Measurements from ENCODE around the gene ZDHHC1. TPM values are rescaled to one million over a fixed set of nuclear protein-coding genes. Genes with fewer than 3 reads are reported as not detected.

ZDHHC1 gene, protein sequence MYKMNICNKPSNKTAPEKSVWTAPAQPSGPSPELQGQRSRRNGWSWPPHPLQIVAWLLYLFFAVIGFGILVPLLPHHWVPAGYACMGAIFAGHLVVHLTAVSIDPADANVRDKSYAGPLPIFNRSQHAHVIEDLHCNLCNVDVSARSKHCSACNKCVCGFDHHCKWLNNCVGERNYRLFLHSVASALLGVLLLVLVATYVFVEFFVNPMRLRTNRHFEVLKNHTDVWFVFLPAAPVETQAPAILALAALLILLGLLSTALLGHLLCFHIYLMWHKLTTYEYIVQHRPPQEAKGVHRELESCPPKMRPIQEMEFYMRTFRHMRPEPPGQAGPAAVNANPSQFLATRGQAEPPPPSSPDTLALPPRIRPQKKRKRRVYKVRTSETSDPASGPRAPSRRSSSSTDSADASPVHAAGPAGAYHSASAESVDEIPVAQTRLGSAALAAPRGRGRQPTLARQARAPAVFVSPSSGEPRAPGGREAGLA
- total RNA-seq: 10 to 100 TPM; 33.3 to 63.8 (median 50.9) TPM

DNA sequence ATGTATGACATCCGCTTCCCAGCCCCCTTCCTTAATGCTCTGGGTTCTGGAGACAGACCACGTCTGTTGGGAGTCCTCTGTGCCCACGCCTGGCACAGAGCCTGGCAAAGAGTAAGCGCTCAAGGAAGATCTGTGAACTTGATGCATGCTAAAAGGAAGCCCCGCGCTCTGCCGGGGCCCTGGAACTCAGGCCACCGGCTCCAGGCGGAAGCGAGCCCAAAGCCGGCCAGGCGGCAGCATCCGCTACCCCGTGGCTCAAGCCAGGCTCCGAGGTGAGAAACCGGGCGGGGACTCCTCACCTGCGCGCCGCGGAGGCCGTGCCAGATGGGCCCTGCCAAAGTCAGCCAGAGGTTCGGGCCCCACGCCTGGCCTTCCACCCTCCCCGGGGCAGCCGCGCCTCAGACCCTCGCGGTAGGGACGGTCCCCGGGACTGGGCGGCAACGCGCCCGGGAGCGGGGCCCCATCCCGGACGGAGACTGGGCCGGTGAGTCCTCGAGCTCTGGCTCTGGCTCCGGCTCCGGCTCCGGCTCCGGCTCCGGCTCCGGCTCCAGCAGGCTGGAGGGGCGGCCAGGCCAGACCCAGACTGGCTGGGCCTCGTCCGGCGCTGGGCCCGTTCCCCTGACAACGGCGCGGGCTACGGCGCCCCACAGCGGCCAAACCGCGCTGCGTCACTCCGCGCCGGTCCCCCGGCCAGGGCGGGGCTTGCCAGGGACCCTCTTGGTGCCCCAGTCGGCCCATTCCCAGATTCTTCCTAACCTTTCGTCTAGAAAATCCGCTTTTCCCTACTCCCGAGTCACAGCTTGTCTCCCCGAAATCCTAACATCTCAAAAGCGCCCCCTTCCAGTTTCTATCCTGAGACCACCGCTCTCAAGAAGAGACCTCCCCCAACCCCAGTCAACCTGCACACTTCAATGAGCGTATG is at the start of gene ZDHHC1:
TSS of gene ZDHHC1 (minus strand) at position 606 of the 922 bp plus-strand sequence. CDS start 8,702 bp downstream, outside the sequence.
- peaks cover 34 to 38% of the 10 kb centered on the region in 2 donors for H3K4me1 ChIP-seq
- no peaks in the 10 kb centered on the region for H3K36me3 ChIP-seq
- no peaks in the 10 kb centered on the region for H3K27me3 ChIP-seq
- TF ChIP-seq, protein P1, sequence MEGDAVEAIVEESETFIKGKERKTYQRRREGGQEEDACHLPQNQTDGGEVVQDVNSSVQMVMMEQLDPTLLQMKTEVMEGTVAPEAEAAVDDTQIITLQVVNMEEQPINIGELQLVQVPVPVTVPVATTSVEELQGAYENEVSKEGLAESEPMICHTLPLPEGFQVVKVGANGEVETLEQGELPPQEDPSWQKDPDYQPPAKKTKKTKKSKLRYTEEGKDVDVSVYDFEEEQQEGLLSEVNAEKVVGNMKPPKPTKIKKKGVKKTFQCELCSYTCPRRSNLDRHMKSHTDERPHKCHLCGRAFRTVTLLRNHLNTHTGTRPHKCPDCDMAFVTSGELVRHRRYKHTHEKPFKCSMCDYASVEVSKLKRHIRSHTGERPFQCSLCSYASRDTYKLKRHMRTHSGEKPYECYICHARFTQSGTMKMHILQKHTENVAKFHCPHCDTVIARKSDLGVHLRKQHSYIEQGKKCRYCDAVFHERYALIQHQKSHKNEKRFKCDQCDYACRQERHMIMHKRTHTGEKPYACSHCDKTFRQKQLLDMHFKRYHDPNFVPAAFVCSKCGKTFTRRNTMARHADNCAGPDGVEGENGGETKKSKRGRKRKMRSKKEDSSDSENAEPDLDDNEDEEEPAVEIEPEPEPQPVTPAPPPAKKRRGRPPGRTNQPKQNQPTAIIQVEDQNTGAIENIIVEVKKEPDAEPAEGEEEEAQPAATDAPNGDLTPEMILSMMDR (IDR thresholded peaks at IDR 0.05): peak in 4 of 6 experiments; percentile 40 to 68 (median 53)
- TF ChIP-seq POLR2A (IDR thresholded peaks at IDR 0.05): peak in 1 of 2 donors; percentile 68
- H3K9me3 ChIP-seq: no peaks in the 10 kb centered on the region
- peak within 1 kb of the TSS; percentile 39 to 73 (median 72) for H3K4me3 ChIP-seq (replicated peaks in 1 of 3)
- peak; percentile 73 to 79 for DNase-seq
- WGBS, 2 donors: 3 to 4% methylated on average over 19 to 26 of the region's 73 CpGs
- H3K27ac ChIP-seq: peak within 1 kb of the TSS; percentile 81 to 96 (median 93)
- intact Hi-C loops (cut with DNase I): no loop called here

DNA sequence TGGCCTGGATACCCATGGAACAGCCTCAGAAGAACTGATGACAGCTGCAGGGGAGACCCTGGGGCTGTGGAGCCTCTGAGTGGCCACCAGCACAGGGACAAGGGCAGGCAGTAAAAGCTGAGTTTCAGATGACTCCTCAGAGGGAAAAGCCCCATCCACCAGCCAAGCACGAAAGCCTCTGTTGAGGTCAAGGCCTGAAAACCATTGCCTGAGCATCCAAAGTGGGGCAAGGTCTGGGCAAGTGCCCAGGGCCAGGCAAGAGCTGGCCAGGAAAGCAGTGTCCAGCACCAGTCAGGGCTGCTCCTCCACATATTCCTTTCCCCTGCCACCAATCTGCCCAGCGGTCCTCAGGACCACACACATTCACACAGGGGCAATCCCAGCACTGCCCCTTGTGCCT is 48.3 kb upstream of the ZDHHC1 start:
- TF ChIP-seq, protein P1 (IDR thresholded peaks at IDR 0.05): no peak
- TF ChIP-seq POLR2A (IDR thresholded peaks at IDR 0.05): no peak
- Histone ChIP-seq H3K4me1 (peaks cover 48 to 74% of the 10 kb centered on the region in 2 donors), H3K9me3 (no peaks in the 10 kb centered on the region), H3K36me3 (no peaks in the 10 kb centered on the region), H3K4me3 (replicated peaks in 1 of 3) (no peak overlapping the region), H3K27me3 (no peaks in the 10 kb centered on the region), H3K27ac (peak overlapping the region in 1 of 3 donors; percentile 3)
- WGBS, 2 donors: 77 to 79% methylated on average over 2 of the region's 2 CpGs
- DNase-seq: no peak
- intact Hi-C loops (cut with DNase I): no loop called here

DNA sequence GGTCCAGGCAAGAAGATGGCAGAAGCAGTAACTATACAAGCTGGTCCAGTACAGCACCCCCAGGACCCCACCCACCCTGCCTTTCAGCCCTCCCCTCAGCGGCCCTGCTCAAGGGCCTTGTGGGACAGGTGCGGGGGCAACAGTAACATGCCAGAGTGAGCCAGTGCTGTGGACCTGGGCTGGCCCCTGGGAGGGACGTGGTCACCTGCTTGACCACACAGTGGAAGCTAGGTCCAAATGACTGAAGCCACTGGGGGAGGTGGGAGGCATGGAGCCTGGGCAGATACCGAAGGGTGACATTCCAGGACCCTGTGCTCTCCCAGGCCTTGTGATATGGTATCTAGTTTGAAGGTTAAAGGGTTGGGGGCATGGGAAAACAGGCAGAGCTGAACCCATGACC is 47.4 kb upstream of the ZDHHC1 start:
- no peaks in the 10 kb centered on the region for H3K9me3 ChIP-seq
- H3K27me3 ChIP-seq: no peaks in the 10 kb centered on the region
- TF ChIP-seq POLR2A (IDR thresholded peaks at IDR 0.05): no peak
- DNase-seq: no peak
- H3K36me3 ChIP-seq: no peaks in the 10 kb centered on the region
- no peak overlapping the region for H3K27ac ChIP-seq
- intact Hi-C loops (cut with DNase I): no loop called here
- H3K4me1 ChIP-seq: peaks cover 53 to 77% of the 10 kb centered on the region in 2 donors
- WGBS, 2 donors: 93 to 98% methylated on average over 4 of the region's 4 CpGs
- no peak overlapping the region for H3K4me3 ChIP-seq (replicated peaks in 1 of 3)

DNA sequence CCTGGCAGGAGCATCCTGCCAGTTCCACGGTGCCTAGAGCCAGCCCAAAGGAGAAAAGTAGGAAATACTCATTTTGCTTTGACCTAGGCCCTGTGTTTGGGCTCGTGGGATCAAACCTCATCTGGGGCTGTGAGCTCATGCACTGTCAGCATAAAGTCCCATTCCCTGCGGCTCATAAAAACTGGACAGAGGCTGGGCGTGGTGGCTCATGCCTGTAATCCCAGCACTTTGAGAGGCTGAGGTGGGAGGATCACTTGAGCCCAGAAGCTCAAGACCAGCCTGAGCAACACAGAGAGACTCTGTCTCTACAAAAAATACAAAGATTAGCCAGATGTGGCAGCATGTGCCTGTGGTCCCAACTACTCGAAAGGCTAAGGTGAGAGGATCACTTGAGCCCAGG is 46.8 kb upstream of the ZDHHC1 start:
- no peak overlapping the region for H3K27ac ChIP-seq

DNA sequence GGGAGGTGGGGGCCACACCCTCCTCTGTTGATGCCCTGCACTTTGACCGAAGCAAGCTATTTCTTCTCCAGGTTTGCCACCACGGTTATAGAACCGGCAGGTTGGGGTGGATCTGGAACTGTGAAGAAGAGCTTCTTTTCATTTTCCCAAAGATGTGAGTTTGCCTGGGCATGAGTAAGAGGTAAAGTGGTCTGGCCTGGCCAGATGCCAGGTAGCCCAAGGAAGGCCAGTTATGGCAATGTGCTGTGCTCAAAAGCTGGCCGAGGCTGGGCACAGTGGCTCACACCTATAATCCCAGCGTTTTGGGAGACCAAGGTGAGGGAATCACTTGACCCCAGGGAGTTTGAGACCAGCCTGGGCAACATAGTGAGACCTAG is 46.0 kb upstream of the ZDHHC1 start:
- Histone ChIP-seq H3K4me1 (peaks cover 65 to 91% of the 10 kb centered on the region in 2 donors), H3K36me3 (no peaks in the 10 kb centered on the region), H3K27ac (peak overlapping the region in 2 of 3 donors; percentile 52 to 90), H3K27me3 (no peaks in the 10 kb centered on the region), H3K4me3 (replicated peaks in 1 of 3) (no peak overlapping the region), H3K9me3 (no peaks in the 10 kb centered on the region)
- no peak for TF ChIP-seq POLR2A (IDR thresholded peaks at IDR 0.05)
- TF ChIP-seq, protein P1 (IDR thresholded peaks at IDR 0.05): no peak
- 86 to 88% methylated on average over 4 to 5 of the region's 5 CpGs for WGBS, 2 donors
- no peak for DNase-seq
- intact Hi-C loops (cut with DNase I): no loop called here

More for the DNA sequence above, 46.8 kb upstream of the ZDHHC1 start:
- TF ChIP-seq POLR2A (IDR thresholded peaks at IDR 0.05): no peak
- TF ChIP-seq, protein P1 (IDR thresholded peaks at IDR 0.05): no peak
- Histone ChIP-seq H3K9me3 (no peaks in the 10 kb centered on the region), H3K4me1 (peaks cover 57 to 83% of the 10 kb centered on the region in 2 donors), H3K4me3 (replicated peaks in 1 of 3) (no peak overlapping the region), H3K36me3 (no peaks in the 10 kb centered on the region), H3K27me3 (no peaks in the 10 kb centered on the region)
- intact Hi-C loops (cut with DNase I): no loop called here
- 81 to 84% methylated on average over 5 of the region's 5 CpGs for WGBS, 2 donors
- DNase-seq: no peak

All from thyroid gland (tissue), 4 donors.